Activated T-cell treated with anti-CD3 and anti-CD28 coated beads, Interleukin-2, amount 50 U/mL, for 48 hours (primary cell): Measurements from ENCODE around the gene KRT73.

ENCODE experiments used
- DNase-seq, 2 experiments: peaks; one replicate each; pipeline ENCODE4 v3.0.0-alpha.2; 2020

Gene KRT73

DNA sequence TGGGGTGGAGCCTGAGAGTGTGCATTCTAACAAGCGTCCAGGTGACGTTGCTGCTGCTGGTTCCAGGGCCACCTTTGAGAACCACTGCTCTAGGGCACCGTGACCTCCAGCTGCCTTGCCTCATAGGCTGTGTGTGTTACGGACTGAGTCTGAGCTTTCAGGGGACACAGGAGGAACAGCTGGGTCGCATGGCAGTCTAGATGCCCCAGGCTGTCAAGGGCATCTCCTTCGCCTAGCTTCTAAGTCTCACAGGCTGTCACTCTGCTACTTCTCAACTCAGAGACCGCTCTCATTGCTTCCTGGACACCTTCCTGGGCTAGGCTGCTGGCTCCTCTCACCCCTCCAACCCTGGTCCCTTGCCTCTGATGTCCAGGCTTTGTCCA, 965 bp downstream of the KRT73 start:
- no peak for DNase-seq

DNA sequence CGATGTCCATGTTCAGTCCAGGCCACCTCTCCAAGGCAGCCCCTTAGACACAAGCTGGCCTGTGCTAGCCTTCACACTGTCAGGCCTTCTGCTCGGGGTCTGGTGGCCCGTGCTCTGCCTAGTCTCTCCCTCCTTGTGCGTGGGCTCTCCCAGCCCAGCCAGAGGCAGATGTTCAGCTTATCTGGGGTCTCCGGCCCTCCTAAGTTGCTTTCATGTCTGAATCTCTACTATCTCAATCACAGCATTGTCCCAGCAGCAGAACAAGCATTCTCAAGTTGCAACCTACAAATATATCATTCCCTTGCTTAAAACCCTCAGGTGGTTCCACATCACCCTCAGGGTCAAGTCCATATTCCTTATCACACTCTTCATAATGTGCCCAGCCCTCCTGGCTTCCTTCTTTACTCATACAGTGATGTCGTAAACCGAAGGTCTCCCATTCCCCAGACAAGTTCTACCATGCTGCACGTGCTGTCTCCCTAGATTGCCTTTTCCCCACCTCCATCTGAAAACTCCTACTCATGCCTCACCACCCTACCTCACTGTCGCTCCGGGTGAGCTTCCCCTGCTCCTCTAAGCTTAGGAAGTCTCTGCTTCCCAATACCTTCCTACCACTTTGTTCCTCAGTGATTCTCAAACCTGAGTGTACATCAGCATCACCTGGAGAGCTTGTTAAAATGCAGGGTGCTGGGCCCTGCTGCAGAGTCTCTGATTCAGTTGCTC, 1.5 kb downstream of the KRT73 start:
- no peak for DNase-seq

DNA sequence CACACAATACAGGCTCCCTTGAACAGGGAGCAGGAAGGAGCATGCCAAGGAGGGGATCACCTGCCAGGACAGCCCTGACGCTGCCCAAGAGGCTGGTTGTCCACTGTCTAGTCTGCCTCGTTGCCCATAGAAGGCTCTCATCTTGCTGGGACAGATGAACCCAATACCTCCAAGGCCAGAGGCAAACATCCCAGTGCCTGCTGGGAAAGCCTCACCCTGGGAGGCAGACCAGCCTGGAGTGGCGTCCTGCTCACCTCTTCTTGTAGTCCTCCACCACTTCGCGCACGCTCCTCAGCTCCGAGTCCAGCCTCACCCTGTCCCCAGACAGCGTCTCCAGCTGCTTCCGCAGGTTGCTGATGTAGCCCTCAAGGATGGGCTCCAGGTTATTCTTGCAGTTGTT, 2.4 kb downstream of the KRT73 start:
- no peak for DNase-seq

DNA sequence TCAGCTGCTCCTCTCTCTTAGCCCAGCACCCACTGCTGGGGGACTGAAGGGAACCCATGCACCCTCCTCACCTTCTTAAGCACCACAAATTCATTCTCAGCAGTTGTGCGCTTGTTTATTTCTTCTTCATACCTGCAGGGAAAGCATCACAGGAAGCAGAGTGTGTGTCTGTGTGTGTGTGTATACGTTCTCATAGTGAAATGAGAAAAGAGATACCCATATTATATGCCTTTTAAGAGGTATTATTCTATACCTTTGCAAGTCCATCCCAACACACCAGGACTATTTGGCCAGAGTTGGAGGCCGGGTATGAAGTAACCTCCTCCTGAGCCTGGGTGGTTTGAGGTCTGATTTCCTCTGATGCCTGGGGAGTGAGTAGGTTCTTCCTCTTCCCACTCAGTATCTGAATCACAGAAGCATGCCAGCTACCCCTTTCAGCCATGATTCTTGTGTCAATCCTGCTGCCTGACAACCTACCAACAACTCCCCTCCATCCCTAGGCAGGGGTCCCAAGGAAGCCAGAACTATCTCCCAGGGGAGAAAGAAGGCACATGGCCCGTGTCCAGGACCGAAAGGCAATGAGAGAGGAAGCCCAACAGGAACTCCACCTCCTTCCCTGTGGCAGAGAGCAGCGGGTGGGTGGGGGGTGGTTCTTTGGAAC, 3.0 kb downstream of the KRT73 start:
- peak; percentile 54 to 62 for DNase-seq

DNA sequence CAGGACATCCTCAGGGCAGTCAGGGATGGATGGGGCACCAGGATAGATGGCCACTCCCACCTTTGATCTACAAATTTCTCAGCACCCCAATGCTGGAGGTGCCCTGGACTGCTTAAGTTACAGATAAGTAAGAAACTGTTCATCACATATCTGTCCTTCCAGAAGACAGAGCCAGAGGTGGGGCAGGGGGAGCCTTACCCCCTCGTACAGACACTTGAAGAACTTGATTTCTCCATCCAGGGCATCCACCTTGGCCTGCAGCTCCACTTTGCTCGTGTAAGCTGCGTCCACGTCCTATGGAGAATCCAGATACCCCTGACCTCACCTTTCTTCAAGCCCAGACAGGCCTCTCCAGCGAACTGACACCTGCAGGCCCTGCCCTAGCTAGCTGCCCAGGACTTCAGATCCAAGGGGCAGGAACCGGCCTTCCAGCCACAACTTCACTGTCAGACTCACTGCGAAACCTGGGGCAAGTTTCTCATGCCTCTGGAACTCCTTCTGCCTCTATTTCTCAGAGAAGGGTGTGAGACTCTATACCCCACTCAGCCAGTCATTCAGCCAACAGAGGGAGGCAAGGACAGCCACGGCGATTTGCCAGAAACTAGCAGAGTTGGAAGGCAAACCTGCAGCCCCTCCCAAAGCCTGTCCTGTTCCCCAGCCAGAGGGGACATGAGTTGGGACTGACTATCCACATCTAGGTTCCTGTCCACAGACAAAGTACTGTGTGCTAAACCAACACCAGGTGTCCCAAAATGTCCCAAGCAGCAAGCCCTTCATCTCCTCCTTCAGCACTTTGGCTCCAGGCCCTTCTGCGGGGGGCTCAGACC, 3.8 kb downstream of the KRT73 start:
- DNase-seq: no peak

DNA sequence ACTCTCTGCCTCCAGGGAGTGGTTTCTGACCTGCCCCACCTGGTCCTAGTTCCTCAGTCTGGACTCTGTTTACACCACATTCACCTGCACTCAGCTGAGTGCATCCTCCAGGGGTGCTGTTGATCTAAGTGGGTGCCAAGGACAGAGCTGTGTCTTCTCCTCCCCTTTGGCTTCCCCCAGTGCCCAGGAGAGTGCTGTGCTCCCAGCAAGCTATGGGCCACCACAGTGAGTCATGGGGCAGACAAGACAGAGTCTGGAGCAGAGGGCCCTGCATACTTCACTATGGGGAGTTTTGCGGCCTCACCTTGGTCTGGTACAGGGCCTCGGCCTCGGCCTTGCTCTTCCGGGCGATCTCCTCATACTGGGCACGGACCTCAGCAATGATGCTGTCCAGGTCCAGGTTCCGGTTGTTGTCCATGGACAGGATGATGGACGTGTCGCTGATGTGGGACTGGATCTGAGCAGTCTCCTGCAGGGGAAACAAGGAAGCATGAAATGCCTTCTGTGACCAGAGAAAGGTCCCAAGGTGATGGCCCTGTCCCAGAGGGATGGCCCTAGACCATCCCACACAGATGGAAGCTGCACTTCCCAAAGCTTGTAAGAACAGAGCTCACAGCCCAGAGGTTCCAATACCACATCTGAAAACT, 4.9 kb downstream of the KRT73 start:
- DNase-seq: peak in 1 of 2 experiments; percentile 15

DNA sequence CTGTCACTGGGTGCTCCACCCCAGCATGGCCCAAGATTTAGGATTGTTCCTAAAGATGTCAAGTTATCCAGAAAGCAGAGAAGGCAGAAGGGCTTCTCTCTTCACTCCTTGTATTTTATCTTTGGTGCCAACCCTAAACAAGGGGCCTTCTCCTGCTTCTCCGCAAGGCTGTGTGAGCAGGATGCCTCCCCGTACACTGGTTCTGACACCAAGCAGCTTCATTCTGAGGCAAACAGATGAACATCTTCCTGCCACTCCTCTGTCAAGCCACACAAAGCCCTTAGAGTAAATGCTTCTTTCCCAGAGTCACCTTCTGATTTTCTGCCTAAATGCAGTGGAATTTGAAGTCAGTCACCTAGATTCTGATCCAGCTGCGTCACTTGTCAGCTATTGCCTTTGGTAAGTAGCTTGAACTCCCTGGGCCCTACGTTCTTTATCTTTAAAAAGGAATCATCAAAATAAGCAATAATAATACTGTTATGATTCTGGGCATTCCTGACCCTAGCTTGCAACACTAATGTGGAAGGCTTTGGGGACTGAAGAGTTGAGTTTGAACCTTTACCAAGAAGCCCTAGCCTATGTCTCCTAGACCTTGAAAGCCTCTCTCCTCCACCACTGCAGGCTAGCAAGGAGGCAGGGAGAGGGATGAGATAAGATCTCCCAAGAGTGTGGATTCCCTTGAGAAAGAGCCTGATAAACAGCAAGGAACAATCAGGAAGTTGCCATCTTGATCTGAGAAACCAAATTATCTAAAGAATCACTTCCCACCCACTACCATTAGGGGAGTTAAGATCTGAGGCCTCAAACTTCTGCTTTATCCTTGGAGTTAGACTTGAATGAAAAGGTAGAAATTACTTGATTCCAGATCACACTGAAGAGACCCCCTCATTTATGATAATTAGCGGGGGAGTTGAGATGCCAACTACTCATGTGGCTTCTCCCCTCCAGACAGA, 5.7 kb downstream of the KRT73 start:
- DNase-seq: peak in 1 of 2 experiments; percentile 13

DNA sequence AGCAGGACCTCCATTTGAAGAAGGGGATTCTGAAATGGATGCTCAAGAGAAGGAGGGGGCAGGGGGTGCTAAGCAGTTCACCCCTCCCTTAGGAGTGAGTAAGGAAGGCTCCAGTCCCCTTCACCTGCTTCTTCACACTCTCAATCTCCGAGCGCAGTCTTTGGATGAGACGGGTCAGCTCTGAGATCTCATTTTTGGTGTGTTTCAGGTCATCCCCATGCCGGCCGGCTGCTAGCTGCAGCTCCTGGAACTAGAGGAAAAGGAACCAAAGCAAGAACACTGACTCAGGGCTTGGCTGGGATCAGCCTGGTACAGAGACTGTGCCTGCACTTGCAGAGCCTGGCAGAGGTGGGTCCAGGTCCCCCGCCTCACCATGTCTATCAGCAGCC, 7.3 kb downstream of the KRT73 start:
- peak; percentile 13 for DNase-seq

DNA sequence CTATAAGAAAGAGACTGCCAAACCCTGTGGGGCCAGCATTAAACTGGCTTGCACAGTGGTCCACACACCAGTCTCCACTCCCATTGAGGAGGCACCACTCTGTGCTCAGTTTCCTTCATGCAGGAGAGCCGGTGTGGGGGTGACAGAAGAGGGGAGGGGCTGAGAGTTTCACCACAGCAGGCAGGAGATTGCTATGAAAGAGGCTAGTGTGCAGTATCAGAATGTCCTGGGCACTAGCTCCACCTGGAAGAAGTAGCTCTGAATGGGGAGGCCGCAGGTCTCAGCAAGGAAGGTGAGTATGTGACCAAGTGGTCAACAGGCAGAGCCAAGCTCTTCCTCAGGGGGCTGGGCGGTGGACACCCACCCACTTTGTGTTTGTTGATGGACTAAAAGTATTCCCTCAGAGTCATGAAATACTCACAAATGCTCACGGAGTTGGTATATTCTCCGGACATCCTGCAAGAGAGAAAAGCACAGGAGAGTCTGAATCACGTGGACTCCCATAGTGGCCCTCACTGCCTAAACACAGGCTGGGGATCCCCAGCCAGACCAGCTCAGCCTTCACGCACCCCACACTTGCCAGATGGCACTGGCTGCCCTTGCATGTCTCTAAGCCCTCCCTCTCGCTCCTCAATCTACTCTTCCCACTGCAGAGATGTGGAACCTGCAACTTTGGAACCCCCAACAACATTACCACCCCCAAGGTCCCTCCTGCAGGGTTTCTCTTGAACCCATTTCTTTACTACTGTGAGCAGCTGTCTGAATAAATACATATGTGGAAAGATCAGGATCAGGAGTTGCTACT, 9.3 kb downstream of the KRT73 start:
- DNase-seq: peak; percentile 16 to 17

DNA sequence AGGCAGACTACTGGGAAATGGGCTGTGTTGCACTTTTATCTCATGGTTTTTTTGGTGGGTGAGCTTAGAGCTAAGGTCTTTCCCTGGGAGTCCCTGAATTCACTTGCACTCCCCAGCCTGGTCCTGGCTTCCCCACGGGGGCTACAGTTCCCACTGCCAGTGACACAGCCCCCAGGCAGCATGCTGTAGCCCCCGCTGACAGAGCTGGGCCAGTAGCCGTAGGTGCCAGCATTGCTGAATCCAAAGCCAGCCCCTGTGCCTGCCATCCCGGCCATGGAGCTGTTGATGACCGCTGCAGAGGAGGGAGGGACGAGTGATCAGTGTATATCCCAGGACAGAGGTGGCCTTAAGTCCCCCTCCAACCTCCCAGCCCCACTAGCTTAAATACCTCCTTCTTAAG, 10.2 kb downstream of the KRT73 start:
- DNase-seq: peak; percentile 5 to 9

DNA sequence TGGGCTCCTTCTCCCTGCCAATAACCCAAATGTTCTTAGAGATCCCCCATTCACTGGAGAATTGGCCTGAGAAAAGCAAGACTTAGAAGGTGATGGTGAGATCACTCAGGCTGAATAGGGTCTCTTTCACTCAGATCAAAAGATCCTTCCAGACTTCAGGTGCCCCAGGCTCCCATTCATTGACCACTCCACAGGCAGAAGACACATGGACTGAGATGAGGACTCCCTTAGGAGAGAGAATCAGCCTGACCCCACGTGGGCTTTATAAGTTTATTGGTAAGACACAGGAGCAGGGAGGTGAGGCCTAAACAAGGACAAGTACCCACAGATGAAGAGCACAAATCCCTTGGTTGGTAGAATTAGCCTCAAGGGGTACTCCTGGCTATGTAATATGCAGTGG, 11.0 kb downstream of the KRT73 start:
- DNase-seq: peak in 1 of 2 experiments; percentile 9

DNA sequence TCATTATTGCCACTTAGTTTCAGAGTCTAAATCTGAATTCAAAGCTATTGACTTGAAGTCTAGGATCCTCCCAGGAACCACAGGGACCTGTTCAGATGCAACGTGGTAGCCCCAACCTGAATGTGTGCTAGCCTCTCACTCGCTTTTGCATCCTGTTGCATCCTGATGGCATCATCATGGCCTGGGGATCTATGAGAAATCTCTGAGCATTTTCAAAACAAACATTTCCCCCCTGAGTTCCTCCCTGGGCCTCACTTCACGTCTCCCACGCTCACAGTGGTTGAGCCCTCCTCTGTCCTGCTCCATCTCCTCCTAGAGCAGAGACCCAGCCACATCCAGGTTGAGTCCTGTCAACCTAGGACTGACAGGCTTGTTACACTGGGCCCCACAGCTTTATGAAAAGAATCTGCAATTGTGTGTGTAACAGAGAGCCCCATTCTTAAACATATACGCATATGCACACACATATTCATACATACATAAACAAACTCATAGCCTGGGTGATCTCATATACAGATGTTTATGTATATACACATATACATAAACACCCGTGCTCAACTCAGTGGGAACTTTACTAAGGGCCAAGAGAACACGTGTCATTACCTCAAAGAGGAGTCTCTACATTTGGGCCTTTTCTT, 11.7 kb downstream of the KRT73 start:
- DNase-seq: peak; percentile 7

DNA sequence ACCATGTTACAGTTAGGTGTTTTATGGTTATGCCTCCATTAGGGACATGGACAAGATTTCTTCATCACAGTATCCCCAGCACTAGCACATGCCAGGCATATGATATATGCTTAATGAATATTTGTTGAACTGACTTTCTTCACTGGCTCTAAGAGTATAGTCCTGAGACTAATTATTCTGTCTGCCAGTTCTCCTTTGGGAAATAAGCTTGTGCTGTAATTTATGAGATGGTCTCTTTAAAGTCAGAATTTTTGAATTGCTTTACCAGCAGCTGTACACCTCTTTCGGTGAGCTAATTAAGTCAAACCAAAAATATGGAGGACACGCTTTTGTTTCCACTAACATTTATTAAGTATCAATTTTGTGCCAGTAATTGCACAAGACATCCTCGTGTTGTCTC, 12.3 kb downstream of the KRT73 start:
- DNase-seq: no peak

DNA sequence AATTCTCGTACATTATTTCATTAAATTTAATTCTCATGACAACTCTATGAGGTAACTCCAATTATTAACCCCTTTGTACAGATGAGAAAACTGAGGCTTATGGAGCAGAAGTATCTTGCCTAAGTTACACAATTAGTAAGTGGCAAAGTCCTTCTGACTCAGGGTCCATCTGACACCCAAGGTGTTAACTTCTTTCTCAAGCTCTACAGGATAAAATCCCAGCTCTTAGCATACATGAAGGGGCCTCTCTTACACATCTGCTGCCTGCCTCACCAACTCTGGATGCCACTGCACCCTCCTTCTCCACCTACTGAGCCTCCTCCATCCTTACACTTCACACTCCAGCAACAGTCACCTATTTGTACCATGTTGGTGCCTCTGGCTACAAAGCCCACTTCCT, 12.8 kb downstream of the KRT73 start:
- peak; percentile 9 to 14 for DNase-seq

DNA sequence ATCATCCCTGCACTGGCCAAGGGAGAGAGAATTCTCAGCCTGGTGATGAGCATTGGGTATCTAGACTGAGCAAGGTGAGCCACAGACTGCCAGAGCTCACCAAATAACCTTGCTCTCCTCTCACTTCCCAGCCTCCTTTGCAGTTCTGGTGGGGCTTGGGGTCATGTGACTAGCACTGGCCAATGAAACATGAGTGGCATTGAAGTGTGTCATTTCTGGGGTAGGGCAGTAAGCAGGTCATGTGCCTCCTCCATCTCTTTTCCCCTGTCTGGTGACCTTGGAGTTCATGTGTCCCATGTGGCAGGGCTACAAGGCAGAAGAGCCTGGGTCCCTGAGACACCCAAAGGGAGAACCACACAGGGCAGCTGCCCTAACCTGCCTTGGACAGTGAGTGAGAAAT, 13.5 kb downstream of the KRT73 start:
- DNase-seq: peak; percentile 19

DNA sequence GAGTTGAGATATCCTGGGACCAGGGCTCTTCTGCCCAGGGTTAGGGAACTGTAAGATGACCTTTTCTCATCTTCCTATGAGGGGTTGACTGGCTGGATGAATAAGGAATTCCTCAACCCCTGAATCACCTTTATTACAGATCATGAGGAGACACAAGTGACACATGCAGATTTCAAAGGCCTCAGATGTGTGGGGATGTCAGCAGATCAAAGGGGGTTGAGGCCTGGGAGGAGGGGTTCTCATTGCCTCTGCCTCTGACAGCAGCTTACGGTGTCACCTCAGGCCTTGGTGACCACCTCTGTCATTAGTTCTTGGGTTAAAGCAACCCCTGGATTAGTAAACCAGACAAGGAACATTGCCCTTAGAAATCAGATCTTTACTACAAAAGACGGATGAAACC, 15.0 kb downstream of the KRT73 start:
- DNase-seq: peak; percentile 14 to 19

DNA sequence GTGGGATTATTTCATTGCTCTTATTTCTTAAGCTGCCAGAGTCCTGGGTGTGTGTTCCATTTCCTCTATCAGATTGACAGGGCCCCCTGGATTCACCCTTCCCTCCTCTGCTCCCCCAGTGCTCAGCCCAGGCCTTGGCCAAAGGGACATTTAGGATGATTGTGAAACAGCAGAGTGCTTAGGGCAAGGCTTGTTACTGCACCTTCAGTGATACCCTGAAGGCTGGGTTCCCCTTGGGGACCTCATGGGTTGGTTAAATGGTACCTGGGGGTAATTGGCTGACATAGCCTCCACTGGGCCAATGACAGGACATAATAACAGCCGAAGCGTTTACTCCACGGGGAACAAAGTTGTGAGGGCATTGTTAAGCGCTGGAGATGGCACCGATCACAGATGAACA, 15.8 kb downstream of the KRT73 start:
- DNase-seq: peak; percentile 9 to 12

DNA sequence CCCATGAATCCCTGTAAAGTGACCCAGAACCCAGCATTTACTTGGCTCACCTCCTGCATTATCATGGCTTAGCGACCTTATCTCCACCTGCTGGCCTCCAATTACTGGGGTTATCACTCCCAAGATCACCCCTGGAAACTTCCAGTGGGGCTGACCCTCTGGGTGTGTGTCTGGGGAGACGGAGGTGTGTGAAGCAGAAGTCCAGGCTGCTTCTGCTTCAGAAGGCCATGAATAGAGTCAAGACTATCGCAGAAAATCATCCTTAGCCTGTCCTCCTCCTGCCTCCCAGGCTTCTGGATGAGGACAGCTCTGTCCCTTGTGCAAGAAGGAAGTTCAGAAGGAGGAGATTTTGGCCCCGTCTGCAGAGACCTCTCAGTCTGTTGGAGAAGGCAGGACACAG, 16.7 kb downstream of the KRT73 start:
- peak; percentile 5 to 11 for DNase-seq

DNA sequence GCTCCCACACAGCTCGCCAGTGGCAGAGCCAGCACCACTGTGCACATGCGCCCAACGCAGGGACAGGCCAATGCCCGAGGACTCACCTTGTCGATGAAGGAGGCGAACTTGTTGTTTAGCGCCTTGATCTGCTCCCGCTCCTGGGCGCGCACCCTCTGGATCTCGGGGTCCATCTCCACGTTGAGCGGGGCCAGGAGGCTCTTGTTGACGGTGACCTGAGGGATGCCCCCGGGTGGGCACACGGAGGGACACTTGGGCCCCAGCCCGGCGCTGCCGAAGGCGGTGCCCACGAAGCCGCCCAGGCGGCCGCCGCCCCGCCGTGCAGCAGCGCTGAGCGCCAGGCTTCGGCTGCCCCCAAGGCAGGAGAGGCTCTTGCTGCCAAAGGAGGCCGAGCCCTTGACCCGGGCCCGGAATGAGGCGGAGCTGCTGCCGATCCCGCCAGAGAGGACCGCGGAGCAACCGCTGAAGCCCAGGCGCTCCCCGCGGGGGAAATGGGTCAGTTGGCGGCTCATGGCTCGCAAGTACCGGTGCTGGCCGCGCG, 17.3 kb downstream of the KRT73 start, which contains the start of gene KRT72:
Gene KRT72 (minus strand): TSS at position 523 of the 541 bp plus-strand sequence. CDS start 11 bp downstream, at position 512.
- peak; percentile 7 to 10 for DNase-seq

DNA sequence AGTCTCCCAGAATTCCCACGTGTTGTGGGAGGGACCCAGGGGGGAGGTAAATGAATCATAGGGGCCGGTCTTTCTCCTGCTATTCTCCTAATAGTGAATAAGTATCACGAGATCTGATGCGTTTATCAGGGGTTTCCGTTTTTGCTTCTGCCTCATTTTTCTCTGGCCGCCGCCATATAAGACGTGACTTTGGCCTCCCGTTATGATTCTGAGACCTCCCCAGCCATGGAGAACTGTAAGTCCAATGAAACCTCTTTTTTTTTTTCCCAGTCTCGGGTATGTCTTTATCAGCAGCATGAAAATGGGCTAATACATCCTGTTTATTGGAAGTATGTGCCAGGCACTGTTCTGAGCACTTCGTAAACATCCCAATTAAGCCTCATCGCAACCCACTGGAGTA, 17.9 kb downstream of the KRT73 start:
- DNase-seq: no peak
